Measurements from ENCODE around the gene EIF2AK2. TPM values are rescaled to one million over a fixed set of nuclear protein-coding genes. Genes with fewer than 3 reads are reported as not detected.

EIF2AK2 gene
- total RNA-seq, 6 donors from 2014 or later = 20.8 to 42.3 (median 29.5) TPM

- H3K9me3 ChIP-seq = no peaks in the 10 kb centered on the region
- DNase-seq = no peak
- H3K4me3 ChIP-seq = no peak overlapping the region
- 91 to 99% methylated on average over 4 of the region's 4 CpGs for WGBS, 2 donors
- peaks cover 1 to 91% (median 40%) of the 10 kb centered on the region in 4 donors for H3K36me3 ChIP-seq
- no peak for ATAC-seq (ENCODE audit: low FRiP score in 2 of 2)
- no peak for TF ChIP-seq POLR2AphosphoS5 (IDR thresholded peaks at IDR 0.05)
- no peak overlapping the region for H3K27ac ChIP-seq
- H3K4me1 ChIP-seq = no peaks in the 10 kb centered on the region
- no peaks in the 10 kb centered on the region for H3K27me3 ChIP-seq
Measured at GRCh38 chr2:37098416-37099118, 58.2 kb downstream of the EIF2AK2 start.

- Histone ChIP-seq H3K9me3 (no peaks in the 10 kb centered on the region), H3K4me1 (no peaks in the 10 kb centered on the region), H3K27ac (no peak overlapping the region), H3K36me3 (peaks cover 2 to 92% (median 31%) of the 10 kb centered on the region in 4 donors), H3K4me3 (no peak overlapping the region), H3K27me3 (no peaks in the 10 kb centered on the region)
- no peak for TF ChIP-seq CTCF (IDR thresholded peaks at IDR 0.05)
- no peak for TF ChIP-seq POLR2A (IDR thresholded peaks at IDR 0.05)
- no peak for TF ChIP-seq EP300 (IDR thresholded peaks at IDR 0.05)
- no peak for TF ChIP-seq POLR2AphosphoS5 (IDR thresholded peaks at IDR 0.05)
- DNase-seq (no peak), ATAC-seq (ENCODE audit: low FRiP score in 2 of 2) (no peak)
- WGBS, 2 donors = 89 to 93% methylated on average over 1 of the region's 1 CpG
Measured at GRCh38 chr2:37096568-37096967, 60.2 kb downstream of the EIF2AK2 start.

- DNase-seq = no peak
- Histone ChIP-seq H3K4me1 (no peaks in the 10 kb centered on the region), H3K27ac (no peak overlapping the region), H3K4me3 (no peak overlapping the region), H3K9me3 (no peaks in the 10 kb centered on the region), H3K36me3 (peaks cover 2 to 83% (median 34%) of the 10 kb centered on the region in 4 donors), H3K27me3 (no peaks in the 10 kb centered on the region)
- WGBS, 2 donors = 82 to 86% methylated on average over 5 of the region's 5 CpGs
- ATAC-seq (ENCODE audit: low FRiP score in 2 of 2) = no peak
- TF ChIP-seq POLR2AphosphoS5 (IDR thresholded peaks at IDR 0.05) (no peak), CTCF (IDR thresholded peaks at IDR 0.05) (no peak), EP300 (IDR thresholded peaks at IDR 0.05) (no peak)
Measured at GRCh38 chr2:37091873-37092272, 64.9 kb downstream of the EIF2AK2 start.

GRCh38 chr2:37090019-37090477, 66.7 kb downstream of the EIF2AK2 start:
- H3K27ac ChIP-seq = no peak overlapping the region
- peaks cover 0 to 8% (median 6%) of the 10 kb centered on the region in 4 donors for H3K4me1 ChIP-seq
- no peak for DNase-seq
- 74 to 83% methylated on average over 4 of the region's 4 CpGs for WGBS, 2 donors
- no peak overlapping the region for H3K4me3 ChIP-seq
- TF ChIP-seq POLR2A (IDR thresholded peaks at IDR 0.05) = no peak
- no peak for TF ChIP-seq CTCF (IDR thresholded peaks at IDR 0.05)
- no peak for TF ChIP-seq EP300 (IDR thresholded peaks at IDR 0.05)
- no peak for TF ChIP-seq POLR2AphosphoS5 (IDR thresholded peaks at IDR 0.05)
- no peak for ATAC-seq (ENCODE audit: low FRiP score in 2 of 2)
- no peaks in the 10 kb centered on the region for H3K9me3 ChIP-seq
- H3K27me3 ChIP-seq = no peaks in the 10 kb centered on the region
- peaks cover 2 to 65% (median 30%) of the 10 kb centered on the region in 4 donors for H3K36me3 ChIP-seq

- no peak for DNase-seq
- no peaks in the 10 kb centered on the region for H3K27me3 ChIP-seq
- H3K27ac ChIP-seq = no peak overlapping the region
- H3K9me3 ChIP-seq = no peaks in the 10 kb centered on the region
- TF ChIP-seq POLR2A (IDR thresholded peaks at IDR 0.05) (no peak), POLR2AphosphoS5 (IDR thresholded peaks at IDR 0.05) (no peak), EP300 (IDR thresholded peaks at IDR 0.05) (no peak)
- peaks cover 0 to 29% (median 13%) of the 10 kb centered on the region in 4 donors for H3K36me3 ChIP-seq
- no peak for ATAC-seq (ENCODE audit: low FRiP score in 2 of 2)
- peaks cover 21 to 35% (median 27%) of the 10 kb centered on the region in 4 donors for H3K4me1 ChIP-seq
- 29 to 67% methylated on average over 1 of the region's 1 CpG for whole genome bisulfite sequencing, 2 donors
- H3K4me3 ChIP-seq = no peak overlapping the region
Measured at GRCh38 chr2:37085731-37086147, 71.0 kb downstream of the EIF2AK2 start.
